Transverse colon (tissue), 4 donors: Measurements from ENCODE around the gene ZNF609. TPM values are rescaled to one million over a fixed set of nuclear protein-coding genes. Genes with fewer than 3 reads are reported as not detected.

Source experiments
- DNase-seq: peaks from one replicate; pipeline ENCODE4 v3.0.0-alpha.2; 2019
- H3K27ac ChIP-seq, 4 donors: fragments of 200-600 bp; sonication (generic); 2 replicates each; pipeline ENCODE4 v1.5.1; 2016 to 2018; ENCODE audit warnings: inconsistent platforms in 4 of 4
- H3K27me3 ChIP-seq: fragments of 200-600 bp; sonication (generic); 2 replicates; pipeline ENCODE4 v1.5.1; 2017; ENCODE audit warnings: inconsistent platforms
- H3K36me3 ChIP-seq, 4 donors: fragments of 200-600 bp; sonication (generic); 2 replicates each; pipeline ENCODE4 v1.5.1; 2017 to 2019; ENCODE audit warnings: inconsistent platforms in 4 of 4
- H3K4me1 ChIP-seq, 4 donors: fragments of 200-600 bp; sonication (generic); 2 replicates each; pipeline ENCODE4 v1.5.1; 2017 to 2020; ENCODE audit warnings: inconsistent platforms in 4 of 4
- H3K4me3 ChIP-seq, 4 donors: fragments of 200-600 bp; sonication (generic); 1 replicate in 1 of 4; 2 replicates in 3 of 4; pipeline versions ENCODE4 v1.5.1 to v1.6.1; 2017 to 2019; ENCODE audit warnings: inconsistent platforms in 4 of 4
- H3K9me3 ChIP-seq, 2 donors: fragments of 200-600 bp; sonication (generic); 2 replicates each; pipeline ENCODE4 v1.5.1; 2017 to 2019; ENCODE audit warnings: inconsistent platforms in 2 of 2
- CTCF ChIP-seq, 5 experiments: fragments of 200-600 bp in 3 of 5; fragments of 450-650 bp in 2 of 5; sonication (generic) in 3 of 5; IDR thresholded peaks; 1 replicate in 2 of 5; 2 replicates in 3 of 5; pipeline ENCODE4 v1.5.1; 2016 to 2017; ENCODE audit warnings: antibody characterized with exemption in 5 of 5, inconsistent platforms in 3 of 5, mild to moderate bottlenecking in 2 of 5, moderate library complexity in 1 of 5
- EP300 ChIP-seq: sonication (generic); formaldehyde crosslinking; IDR thresholded peaks from one replicate; pipeline ENCODE4 v1.6.1; 2017; ENCODE audit warnings: antibody characterized with exemption, low read depth
- POLR2A ChIP-seq: fragments of 450-650 bp; IDR thresholded peaks from one replicate; pipeline ENCODE4 v1.6.1; 2016; ENCODE audit warnings: antibody characterized with exemption, mild to moderate bottlenecking, moderate library complexity
- POLR2AphosphoS5 ChIP-seq, 3 donors: sonication (generic); formaldehyde crosslinking; IDR thresholded peaks; one replicate each; pipeline ENCODE4 v1.6.1; 2016; ENCODE audit warnings: antibody characterized with exemption in 3 of 3
- WGBS, 2 donors: methylation state at CpG; one replicate each; pipeline ENCODE4 v1.1.5; 2018; ENCODE audit warnings: low coverage in 1 of 2; 5-methylcytosine and 5-hydroxymethylcytosine counted together
- in situ Hi-C, 4 donors: fragments of 200-750 bp; cut with MboI; loops; one replicate each; pipeline versions ENCODE4 v1.15.0 to v1.15.1; 2017; ENCODE audit warnings: low sequenced_read_pairs in 3 of 4, low pct_ligation_motif_present in 1 of 4, low pct_unique_long_range_greater_than_20kb in 1 of 4
- intact Hi-C: fragments of 100-400 bp; cut with DNase I; formaldehyde crosslinking; loops from one replicate; pipeline ENCODE4 v1.15.1; 2023; ENCODE audit warnings: low total_unique reads
- total RNA-seq, 4 donors: library from RNA; depleted of rRNA; stranded (reverse); fragments of >200 nt; gene quantifications; one replicate each; pipeline ENCODE4 v1.1.0, GENCODE V29; 2016

Gene ZNF609
- total RNA-seq, 4 donors from 2014 or later: 16.1 to 34.8 (median 28.2) TPM

- DNase-seq: no peak
- peaks cover 9 to 58% (median 25%) of the 10 kb centered on the region in 4 donors for H3K4me1 ChIP-seq
- in situ Hi-C loops: no loop called here
- intact Hi-C loops: no loop called here
- TF ChIP-seq CTCF (IDR thresholded peaks at IDR 0.05): peak in 2 of 5 experiments; percentile 15 to 16
- TF ChIP-seq POLR2A: no peak
- TF ChIP-seq POLR2AphosphoS5 (IDR thresholded peaks at IDR 0.05): no peak
- H3K36me3 ChIP-seq: peaks cover 0 to 36% (median 16%) of the 10 kb centered on the region in 4 donors
- H3K9me3 ChIP-seq: no peaks in the 10 kb centered on the region
- no peaks in the 10 kb centered on the region for H3K27me3 ChIP-seq
- no peak overlapping the region for H3K4me3 ChIP-seq
- 74% methylated on average over 6 of the region's 6 CpGs; no CpG with 5 or more reads in 1 of the 2 donors for WGBS, 2 donors
- peak overlapping the region; percentile 56 to 89 (median 80) for H3K27ac ChIP-seq
Measured at GRCh38 chr15:64690578-64691296, 230.4 kb downstream of the ZNF609 start.

- intact Hi-C loops (no loop called here), in situ Hi-C loops (no loop called here)
- 71% methylated on average over 9 of the region's 9 CpGs; no CpG with 5 or more reads in 1 of the 2 donors for WGBS, 2 donors
- Histone ChIP-seq H3K4me1 (peaks cover 9 to 62% (median 27%) of the 10 kb centered on the region in 4 donors), H3K36me3 (peaks cover 0 to 29% (median 13%) of the 10 kb centered on the region in 4 donors), H3K27me3 (no peaks in the 10 kb centered on the region), H3K27ac (peak overlapping the region; percentile 56 to 89 (median 80)), H3K9me3 (no peaks in the 10 kb centered on the region), H3K4me3 (no peak overlapping the region)
- no peak for DNase-seq
- TF ChIP-seq POLR2A (no peak), EP300 (no peak), CTCF (IDR thresholded peaks at IDR 0.05) (no peak), POLR2AphosphoS5 (IDR thresholded peaks at IDR 0.05) (no peak)
Measured at GRCh38 chr15:64691896-64692565, 231.7 kb downstream of the ZNF609 start.

- no peak overlapping the region for H3K4me3 ChIP-seq
- no peaks in the 10 kb centered on the region for H3K9me3 ChIP-seq
- in situ Hi-C loops (no loop called here), intact Hi-C loops (no loop called here)
- H3K36me3 ChIP-seq: peaks cover 0 to 20% (median 10%) of the 10 kb centered on the region in 4 donors
- TF ChIP-seq POLR2AphosphoS5 (IDR thresholded peaks at IDR 0.05) (peak; percentile 39 to 67 (median 55)), POLR2A (no peak), EP300 (no peak), CTCF (IDR thresholded peaks at IDR 0.05) (no peak)
- peak; percentile 43 for DNase-seq
- no peaks in the 10 kb centered on the region for H3K27me3 ChIP-seq
- WGBS, 2 donors: 65% methylated on average over 5 of the region's 5 CpGs; no CpG with 5 or more reads in 1 of the 2 donors
- H3K4me1 ChIP-seq: peaks cover 11 to 73% (median 37%) of the 10 kb centered on the region in 4 donors
- H3K27ac ChIP-seq: peak overlapping the region; percentile 56 to 89 (median 80)
Measured at GRCh38 chr15:64693134-64693533, 232.8 kb downstream of the ZNF609 start.

DNA sequence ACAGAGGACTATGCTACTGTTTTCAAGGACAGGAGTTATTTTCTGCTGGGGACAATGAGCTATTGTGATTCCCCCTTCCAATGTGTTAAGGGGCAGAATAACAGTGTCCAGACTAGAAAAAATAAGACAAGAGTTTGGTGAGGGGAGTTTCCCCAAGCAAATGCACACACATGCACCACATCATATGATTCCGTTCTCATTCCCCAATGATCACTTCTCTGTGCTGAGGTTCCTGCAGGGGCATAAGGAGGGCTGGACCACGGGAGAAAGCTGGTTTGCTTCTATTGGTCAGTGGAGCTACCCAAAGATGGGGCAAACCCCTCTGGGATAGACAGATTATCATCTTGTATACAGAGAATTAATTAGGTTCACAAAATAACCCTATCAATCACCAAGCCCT lies 234.4 kb downstream of the ZNF609 start:
- no peak for DNase-seq
- Histone ChIP-seq H3K4me1 (peaks cover 25 to 90% (median 50%) of the 10 kb centered on the region in 4 donors), H3K4me3 (no peak overlapping the region), H3K27ac (peak overlapping the region in 3 of 4 donors; percentile 56 to 89 (median 88)), H3K9me3 (no peaks in the 10 kb centered on the region), H3K36me3 (peaks cover 0 to 10% (median 4%) of the 10 kb centered on the region in 4 donors), H3K27me3 (no peaks in the 10 kb centered on the region)
- no peak for TF ChIP-seq CTCF (IDR thresholded peaks at IDR 0.05)
- TF ChIP-seq POLR2AphosphoS5 (IDR thresholded peaks at IDR 0.05): no peak
- TF ChIP-seq POLR2A: no peak
- TF ChIP-seq EP300: no peak
- intact Hi-C loops (no loop called here), in situ Hi-C loops (no loop called here)
- 80 to 89% methylated on average over 1 to 2 of the region's 2 CpGs for WGBS, 2 donors
